GM21526 (cell line): ENCODE measurements around the gene GPC1.

Experiments
- ATAC-seq: cut with Tn5 transposase; IDR thresholded peaks from one replicate; pipeline ENCODE4 v1.9.1; 2021; ENCODE audit warnings: moderate library complexity; ENCODE audit not compliant: unreplicated experiment, low FRiP score

GPC1 gene

DNA sequence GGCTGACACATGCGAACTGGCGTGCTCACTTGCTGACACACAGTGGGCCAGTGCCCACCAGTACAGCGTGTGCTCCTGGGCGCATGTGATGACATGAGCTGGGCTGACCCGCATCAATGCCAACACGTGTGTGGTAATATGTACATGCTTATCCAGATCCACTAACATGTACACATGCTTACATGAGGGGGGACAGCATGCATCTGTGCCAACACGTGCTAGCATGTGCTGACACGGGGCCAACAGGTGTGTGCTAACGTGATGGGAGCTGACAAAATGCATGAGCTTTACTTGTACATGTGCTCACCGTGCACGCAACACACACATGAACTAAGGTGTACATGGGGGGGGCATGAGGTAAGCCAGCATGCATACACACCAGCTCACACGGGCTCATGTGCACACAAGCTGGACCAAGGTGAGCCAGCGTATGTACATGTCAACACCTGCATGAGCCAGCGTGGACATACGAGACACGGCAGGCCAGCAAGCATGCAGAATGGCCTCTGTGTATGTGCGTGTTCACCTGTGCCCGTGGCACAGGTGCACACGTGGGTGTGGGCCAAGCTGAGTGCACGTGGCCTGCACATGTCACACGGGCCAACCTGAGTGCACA lies 28.5 kb downstream of the GPC1 start:
- no peak for ATAC-seq

DNA sequence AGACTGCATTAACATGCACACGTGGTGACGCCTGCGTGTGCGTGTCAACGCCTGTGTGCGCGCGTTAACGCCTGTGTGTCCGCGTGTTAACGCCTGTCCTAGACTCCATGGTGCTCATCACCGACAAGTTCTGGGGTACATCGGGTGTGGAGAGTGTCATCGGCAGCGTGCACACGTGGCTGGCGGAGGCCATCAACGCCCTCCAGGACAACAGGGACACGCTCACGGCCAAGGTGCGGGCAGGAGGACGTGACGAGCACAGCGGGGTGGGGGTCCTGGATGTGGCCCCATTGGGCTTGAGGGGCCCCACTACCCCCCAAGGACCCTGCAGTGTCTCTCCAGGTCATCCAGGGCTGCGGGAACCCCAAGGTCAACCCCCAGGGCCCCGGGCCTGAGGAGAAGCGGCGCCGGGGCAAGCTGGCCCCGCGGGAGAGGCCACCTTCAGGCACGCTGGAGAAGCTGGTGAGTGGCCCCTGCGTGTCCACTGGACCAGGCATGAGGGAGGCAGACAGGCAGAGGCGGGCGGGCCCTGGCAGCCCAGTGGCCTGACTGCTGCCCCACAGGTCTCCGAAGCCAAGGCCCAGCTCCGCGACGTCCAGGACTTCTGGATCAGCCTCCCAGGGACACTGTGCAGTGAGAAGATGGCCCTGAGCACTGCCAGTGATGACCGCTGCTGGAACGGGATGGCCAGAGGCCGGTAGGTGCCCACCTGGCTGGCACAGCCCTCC lies 29.2 kb downstream of the GPC1 start:
- no peak for ATAC-seq

DNA sequence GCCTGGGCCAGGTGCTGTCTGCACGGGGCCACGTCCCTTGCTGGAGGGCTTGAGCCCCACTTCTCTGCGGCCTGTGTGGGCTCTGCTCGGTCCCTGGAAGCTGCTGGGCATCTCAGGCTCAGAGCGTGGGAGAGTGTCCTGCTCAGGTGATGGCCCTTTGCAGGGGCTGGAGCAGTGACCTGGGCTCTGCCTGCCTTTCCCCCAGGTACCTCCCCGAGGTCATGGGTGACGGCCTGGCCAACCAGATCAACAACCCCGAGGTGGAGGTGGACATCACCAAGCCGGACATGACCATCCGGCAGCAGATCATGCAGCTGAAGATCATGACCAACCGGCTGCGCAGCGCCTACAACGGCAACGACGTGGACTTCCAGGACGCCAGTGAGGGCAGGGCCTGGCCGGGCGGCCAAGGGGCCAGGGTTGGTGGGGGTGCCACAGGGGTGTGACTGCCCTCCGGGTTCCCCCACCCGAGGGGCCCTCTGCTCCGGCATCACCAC lies 29.9 kb downstream of the GPC1 start:
- ATAC-seq = no peak

DNA sequence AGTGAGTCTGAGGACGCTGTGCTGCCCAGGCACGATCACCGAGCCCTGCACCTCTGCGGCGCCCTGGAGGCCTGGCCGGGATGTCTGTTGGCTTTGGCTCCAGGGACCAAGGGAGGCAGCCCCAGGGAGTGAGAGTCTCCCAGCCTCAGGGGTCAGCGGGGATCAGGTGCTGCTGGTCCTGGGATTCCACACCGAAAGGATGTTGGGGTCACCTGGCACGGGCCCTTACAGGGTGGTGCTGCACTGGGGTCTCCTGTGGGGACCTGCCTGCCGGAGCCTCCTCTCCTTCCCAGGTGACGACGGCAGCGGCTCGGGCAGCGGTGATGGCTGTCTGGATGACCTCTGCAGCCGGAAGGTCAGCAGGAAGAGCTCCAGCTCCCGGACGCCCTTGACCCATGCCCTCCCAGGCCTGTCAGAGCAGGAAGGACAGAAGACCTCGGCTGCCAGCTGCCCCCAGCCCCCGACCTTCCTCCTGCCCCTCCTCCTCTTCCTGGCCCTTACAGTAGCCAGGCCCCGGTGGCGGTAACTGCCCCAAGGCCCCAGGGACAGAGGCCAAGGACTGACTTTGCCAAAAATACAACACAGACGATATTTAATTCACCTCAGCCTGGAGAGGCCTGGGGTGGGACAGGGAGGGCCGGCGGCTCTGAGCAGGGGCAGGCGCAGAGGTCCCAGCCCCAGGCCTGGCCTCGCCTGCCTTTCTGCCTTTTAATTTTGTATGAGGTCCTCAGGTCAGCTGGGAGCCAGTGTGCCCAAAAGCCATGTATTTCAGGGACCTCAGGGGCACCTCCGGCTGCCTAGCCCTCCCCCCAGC lies 30.5 kb downstream of the GPC1 start:
- ATAC-seq = no peak

DNA sequence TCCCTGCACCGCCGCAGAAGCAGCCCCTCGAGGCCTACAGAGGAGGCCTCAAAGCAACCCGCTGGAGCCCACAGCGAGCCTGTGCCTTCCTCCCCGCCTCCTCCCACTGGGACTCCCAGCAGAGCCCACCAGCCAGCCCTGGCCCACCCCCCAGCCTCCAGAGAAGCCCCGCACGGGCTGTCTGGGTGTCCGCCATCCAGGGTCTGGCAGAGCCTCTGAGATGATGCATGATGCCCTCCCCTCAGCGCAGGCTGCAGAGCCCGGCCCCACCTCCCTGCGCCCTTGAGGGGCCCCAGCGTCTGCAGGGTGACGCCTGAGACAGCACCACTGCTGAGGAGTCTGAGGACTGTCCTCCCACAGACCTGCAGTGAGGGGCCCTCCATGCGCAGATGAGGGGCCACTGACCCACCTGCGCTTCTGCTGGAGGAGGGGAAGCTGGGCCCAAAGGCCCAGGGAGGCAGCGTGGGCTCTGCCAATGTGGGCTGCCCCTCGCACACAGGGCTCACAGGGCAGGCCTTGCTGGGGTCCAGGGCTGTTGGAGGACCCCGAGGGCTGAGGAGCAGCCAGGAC lies 31.2 kb downstream of the GPC1 start:
- ATAC-seq = no peak

DNA sequence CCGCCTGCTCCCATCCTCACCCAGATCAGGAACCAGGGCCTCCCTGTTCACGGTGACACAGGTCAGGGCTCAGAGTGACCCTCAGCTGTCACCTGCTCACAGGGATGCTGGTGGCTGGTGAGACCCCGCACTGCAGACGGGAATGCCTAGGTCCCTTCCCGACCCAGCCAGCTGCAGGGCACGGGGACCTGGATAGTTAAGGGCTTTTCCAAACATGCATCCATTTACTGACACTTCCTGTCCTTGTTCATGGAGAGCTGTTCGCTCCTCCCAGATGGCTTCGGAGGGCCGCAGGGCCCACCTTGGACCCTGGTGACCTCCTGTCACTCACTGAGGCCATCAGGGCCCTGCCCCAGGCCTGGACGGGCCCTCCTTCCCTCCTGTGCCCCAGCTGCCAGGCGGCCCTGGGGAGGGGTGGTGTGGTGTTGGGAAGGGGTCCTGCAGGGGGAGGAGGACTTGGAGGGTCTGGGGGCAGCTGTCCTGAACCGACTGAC lies 31.7 kb downstream of the GPC1 start:
- ATAC-seq = no peak

DNA sequence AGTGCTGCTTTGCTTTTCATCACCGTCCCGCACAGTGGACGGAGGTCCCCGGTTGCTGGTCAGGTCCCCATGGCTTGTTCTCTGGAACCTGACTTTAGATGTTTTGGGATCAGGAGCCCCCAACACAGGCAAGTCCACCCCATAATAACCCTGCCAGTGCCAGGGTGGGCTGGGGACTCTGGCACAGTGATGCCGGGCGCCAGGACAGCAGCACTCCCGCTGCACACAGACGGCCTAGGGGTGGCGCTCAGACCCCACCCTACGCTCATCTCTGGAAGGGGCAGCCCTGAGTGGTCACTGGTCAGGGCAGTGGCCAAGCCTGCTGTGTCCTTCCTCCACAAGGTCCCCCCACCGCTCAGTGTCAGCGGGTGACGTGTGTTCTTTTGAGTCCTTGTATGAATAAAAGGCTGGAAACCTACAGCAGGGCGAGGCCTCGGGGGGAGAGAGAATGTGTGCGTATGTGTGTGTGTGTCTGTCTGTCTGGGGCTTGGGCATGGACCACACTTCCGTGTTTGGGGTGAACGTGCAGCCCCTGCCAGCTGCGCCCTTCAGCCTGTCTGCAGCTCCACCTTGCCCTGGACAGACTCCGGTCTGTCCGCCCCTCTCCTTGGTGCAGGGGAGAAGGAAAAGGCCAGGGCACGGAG lies 32.3 kb downstream of the GPC1 start:
- no peak for ATAC-seq

DNA sequence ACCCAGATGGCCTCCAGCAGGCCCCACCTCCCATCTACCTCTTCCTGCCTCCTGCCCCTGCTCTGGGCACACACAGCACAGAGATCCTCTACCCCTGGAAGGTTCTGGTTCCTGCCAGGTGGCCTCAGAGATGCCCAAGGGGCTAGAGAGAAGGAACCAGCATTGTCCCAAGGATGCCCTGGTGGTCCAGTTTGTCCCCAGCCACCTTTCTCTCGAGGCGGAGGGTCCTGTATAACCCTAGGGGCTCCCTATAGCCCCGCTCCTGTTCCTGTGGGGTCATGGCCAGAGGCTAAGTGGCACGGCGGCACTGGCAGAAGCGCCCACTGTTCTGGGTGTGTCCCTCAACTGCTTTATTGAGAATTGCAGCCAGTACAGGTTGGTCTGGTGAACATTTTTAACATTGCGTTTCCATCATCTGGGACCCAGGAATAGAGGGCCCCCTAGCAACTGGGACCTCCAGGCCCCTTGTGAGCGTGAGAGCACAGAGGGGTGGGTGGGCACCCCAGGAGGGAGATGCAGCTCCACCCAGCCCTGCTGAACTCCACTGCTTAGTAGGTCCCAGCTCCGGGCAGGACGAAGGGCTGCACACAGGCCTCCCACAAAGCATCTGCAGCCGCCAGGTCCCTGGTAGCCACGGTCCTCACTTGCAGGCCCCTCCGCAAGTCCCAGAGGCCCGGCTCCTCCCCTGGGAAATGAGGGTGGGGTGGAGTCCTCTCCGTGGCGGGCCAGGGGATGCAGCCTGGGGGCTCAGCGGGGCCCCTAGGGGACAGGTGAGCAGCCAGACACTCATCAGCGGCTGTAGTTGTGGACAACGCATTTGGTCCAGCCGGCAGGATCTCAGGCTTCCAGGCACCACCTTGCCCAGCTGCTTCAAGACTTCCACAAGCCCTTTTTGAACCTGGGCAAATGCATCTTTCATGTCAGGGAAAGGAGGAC lies 33.1 kb downstream of the GPC1 start:
- ATAC-seq = no peak

DNA sequence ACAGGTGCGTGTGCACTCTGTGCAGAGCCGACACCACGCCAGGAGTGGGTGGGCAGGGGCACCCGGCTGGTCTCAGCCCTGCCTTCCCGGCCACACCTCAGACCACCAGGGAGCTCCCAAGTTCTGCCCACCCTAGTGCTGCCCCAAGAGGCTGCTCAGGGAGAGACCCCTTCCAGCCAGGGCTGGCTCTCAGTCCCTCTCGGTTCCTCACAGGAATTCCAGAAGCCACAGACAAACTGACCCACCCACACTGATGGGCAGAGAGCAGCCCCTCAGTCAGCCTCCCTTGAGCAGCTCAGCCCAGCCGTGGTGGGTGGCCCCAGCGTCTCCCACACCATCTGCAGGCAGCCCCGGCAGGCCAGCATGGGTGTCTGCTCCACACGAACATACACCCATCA lies 33.8 kb downstream of the GPC1 start:
- no peak for ATAC-seq

DNA sequence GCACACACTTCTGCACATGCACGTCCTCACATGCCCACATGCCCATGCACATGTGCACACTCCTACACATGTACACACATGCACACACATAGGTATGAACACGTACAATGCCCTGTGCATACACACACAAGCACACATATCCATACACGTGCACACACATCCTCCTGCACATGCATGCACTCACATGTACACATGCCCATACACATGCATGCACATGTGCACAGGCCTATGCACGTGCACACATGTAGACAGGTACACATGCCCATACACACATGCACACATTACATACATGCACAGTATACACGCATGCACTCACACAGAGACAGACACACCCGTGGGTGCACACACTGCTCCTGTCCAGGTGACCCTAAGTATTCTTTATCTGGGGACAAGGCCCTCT lies 34.3 kb downstream of the GPC1 start:
- ATAC-seq = no peak

DNA sequence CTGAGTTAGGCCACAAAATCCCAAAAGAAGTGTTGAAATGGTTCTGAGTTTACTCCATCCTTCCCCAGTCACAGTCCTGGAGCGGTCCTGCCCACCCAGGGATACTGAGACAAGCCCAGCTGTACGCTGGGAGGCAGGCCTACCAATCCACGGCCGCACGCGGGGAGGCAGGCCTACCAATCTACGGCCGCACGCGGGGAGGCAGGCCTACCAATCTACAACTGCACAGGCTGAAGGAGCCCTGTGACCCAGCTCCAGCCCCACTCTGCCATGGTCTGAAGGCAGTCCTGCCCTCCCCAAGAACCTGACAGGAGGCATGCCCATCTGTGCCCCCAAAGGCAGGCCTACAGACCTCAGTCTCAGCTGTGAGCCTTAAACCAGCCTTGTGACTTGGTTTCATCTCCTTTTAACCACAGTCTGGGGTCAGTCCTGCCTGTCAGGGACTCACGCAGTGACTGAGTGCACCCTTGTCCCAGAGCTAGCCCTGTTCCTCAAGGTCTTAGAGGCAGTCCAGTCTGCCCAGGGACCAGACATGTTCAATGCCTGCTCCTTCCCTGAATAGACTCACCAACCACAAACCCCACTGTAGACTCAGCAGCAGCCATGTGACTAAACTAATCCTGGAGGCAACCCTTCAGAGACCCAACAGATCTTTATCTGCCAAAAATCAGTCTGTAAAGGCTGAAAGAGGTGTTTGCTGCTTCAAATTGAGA lies 36.8 kb downstream of the GPC1 start:
- no peak for ATAC-seq

DNA sequence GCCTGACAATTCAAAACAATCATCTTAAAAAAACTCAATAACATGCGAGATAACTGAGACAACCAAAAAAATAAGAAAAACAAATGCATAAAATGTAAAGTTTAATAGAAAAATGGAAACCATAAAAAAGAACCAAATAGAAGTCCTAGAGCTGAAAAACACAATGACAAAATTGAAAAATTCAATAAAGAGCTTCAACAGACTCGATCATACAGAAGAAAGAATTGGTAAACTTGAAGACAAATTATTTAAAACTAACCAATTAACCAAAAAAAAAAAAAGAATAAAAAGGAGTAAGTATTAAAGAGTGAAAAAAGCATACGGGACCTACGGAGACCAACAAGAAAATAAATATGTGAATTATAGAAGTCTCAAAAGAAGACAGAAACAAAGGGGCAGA lies 37.7 kb downstream of the GPC1 start:
- ATAC-seq = no peak

DNA sequence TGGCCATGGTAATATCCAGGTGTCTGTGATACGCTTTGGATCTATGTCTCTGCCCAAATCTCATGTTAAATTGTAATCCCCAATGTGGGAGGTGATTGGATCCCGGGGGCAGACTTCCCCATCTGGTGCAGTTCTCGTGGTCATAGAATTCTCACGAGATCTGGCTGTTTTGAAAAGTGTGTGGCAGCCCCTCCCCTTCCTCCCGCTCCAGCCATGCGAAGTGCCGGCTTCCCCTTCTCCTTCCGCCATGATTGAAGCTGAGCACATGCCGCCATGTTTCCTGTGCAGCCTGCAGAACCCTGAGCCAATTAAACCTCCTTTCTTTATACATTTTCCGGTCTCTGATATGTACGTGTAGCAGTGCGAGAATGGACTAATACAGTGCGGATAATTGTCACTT lies 42.5 kb downstream of the GPC1 start:
- ATAC-seq = no peak

DNA sequence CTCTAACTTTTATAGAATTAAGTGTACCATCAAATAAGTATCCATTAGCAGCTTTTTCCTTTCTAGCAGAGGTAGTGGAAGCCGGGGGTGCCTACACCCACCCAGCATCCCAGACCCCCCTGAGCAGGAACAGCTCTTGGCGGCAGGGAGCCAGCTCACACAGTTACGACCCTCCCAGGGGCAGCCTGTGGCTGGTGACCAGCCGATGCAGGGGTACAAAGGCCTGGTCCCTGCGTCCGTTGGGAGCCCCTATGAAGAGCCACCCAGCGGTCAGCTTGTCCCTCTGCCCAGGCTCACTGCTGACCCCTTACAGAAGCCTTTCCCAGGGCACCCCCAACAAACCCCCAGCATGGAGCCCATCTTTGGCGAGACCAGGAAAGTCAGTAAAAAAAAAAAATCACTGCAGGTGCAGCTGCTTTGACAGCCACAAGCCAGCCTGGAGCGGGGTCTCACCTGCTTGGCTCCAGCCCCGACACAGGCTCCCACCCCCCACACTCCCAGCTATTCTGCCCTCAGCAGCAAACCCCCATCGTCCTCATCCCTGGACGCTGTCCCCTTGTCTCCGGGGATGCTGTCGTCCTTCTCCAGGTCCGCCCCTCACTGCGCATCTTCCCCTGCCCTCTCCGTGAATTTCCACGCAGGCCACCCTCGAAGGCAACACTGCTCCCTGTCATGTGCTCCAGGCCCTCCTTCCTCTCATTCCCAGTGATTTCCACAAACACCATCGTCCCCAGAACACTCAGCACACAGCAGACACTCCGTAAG lies 43.1 kb downstream of the GPC1 start:
- ATAC-seq = no peak

DNA sequence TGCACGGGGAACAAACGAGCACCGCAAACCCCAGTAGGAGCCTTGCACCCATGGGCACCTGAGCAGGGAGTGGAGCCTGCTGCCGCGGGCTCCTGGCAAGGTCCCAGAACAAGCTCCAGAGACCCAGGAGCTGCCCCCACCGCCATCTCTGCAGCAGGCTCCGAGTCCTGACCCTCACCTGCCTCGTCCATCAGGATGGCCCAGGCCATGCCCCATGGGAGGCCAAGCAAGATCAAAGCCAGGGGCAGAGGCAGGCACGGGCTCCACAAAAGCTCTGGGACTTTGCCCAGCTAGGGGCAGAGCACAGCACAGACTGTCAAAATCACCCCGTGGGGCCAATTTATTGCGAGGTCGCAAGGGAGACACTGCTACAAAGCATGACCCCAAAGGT lies 43.6 kb downstream of the GPC1 start:
- no peak for ATAC-seq

DNA sequence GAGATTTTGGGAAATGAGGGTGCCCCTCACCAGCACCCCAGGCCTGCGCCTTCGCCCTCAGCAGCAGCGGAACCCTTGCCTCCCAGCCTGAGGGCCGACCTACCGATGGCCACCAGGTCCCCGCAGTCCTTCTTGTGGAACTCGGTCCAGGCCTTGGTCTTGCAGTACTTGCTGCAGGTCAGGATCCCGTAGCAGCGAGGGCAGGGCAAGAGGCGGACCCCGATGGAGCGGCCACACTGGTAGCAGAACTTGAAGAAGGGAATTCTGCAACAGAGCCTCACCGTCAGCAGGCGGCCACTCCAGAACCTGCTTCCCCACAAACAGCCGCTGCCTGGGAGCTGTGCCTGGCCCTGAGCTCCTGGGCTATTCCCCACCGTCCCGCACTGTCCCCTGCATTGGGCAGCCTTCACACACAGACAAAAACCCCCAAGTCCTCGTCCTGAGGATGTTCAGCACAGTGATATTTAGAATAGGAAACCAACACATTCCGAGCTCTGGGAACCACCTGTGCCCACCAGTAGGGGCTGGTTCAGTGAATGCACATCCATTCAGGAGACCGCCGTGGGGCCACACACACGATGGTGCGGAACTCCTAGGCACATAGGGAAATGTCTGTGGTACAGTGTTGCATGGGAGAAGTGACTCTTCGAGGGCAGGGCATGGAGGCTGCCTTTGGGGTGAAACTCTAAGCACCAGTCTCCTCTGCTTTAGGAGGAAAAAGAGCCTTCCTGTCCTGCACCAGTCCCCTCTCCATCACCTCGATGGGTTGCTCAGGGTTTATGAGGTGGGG lies 45.6 kb downstream of the GPC1 start:
- no peak for ATAC-seq

DNA sequence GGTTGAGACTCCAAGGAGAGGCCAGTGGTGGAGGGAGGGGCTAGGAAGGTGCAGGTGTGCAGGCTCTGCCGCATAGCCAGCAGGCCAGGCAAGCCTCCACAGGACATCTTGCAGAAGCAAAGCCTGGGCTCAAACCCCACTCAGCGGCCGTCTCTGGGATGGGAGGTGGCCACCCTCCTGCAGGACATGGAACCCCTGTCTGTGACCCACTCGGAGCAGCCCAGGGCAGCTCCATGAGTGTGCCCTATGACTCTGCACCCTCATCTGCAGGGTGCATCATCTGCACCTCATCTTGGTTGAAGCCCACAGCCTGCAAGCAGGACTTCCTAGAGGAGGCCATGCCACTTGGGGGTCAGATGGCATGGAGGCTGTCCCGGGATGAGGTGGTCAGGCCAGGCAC lies 46.3 kb downstream of the GPC1 start:
- ATAC-seq = no peak
